HG03460 (cell line): ENCODE measurements around the gene RAC3.

Experiments
- ATAC-seq: cut with Tn5 transposase; IDR thresholded peaks from one replicate; pipeline ENCODE4 v1.9.1; 2021; ENCODE audit not compliant: unreplicated experiment

RAC3 gene

DNA sequence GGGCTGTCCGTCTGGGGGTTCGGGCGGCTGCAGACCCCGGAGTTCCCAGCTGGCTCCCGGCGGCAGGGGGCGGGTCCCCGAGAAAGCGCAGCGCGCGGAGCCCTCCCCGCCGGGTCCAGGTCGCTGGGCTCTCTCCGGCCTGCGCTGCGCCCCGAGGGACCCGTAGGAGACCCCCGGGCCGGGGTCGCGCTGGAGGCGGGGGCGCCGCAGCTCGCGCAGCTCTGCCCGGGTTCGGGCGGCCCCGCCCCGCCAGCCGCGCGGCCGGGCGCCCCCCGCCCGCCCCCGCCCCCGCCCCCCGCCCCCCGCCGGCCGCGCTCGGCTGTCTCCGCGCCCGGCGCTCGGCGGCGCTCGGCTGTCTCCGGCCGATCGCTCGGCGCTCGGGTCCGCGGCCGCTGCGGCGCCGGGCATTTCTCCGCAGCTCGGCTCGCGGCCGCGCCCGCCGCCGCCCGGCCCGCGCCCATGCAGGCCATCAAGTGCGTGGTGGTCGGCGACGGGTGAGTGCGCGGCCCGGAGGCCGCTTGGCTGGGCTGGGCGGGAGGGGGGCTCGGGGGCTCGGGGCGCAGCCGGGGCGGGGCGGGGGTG, at the start of gene RAC3:
Gene RAC3 (plus strand): TSS at position 376 of the 582 bp plus-strand sequence. CDS start 84 bp downstream, at position 460.
- no peak for ATAC-seq

DNA sequence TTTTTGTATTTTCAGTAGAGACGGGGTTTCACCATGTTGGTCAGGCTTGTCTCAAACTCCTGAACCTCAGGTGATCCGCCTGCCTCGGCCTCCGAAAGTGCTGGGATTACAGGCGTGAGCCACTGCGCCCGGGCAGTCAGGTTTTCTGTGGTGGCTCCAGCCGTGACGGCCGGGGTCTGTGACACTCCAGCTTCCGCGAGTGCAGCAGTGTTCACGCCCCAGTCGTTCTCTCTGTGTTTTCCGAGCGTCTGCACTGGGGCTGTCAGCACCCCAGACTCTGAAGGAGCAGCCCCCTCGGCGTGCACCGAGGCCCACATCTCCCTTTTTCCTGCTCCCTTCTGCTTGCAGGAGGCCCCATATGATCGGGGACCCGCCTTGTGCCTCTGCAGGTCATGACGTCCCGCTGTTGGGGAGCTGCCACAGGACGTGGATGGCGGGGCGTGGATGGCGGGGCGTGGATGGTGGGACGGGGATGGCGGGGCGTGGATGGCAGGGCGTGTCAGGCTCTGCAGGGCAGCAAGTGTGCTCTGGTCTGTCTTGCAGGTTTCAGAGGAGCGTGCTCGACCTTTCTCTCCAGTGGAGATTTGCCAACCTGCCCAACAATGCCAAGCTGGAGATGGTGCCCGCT, 48.4 kb upstream of the RAC3 start:
- ATAC-seq: no peak

DNA sequence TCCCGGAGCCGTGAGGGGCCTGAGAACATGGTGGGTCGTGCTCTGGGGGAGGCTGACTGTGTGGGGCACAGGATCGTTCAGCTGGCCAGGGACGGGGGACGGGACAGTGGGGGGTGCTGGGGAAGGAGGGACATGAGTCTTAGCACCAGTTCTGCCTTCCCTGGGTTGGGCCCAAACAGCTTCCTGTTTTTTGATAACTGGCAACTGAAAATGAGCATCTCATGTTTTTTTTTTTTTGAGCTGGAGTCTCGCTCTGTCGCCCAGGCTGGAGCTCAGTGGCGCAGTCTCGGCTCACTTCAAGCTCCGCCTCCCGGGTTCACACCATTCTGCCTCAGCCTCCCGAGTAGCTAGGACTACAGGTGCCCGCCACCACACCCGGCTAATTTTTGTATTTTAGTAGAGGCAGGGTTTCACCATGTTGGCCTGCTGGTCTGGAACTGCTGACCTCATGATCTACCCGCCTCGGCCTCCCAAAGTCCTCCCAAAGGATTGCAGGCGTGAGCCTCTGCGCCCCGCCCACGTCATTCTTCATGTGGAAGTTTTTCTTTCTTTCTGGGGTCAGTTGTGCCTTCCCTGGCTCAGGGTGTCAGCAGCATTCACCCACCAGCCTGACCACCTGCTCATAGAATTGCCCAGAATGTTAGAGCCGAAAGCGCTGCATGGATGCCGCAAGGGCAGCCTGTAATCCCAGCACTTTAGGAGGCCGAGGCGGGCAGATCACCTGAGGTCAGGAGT, 47.7 kb upstream of the RAC3 start:
- ATAC-seq: no peak

DNA sequence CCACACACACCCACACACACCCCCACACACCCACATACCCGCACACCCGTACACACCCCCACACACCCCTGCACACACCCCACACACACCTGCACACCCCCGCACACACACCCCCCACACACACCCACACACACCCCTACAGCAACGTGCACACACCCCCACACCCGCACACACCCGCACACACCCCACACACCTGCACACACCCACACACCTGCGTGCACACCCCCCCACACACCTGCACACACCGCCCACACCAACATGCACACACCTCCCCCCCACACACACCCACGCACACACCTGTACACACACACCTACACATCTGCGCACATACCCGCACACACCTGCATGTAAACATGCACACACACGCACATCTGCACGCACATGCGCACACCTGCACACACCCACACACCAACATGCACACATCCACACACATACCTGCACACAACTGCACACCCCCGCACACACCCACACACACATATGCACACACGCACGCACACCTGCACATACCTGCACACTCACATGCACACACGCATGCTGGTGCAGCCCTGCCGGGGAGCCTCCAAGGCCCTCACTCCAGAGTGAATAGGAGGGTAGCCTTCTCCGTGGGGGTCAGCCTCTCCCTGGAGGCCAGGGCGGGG, 46.6 kb upstream of the RAC3 start:
- ATAC-seq: no peak

DNA sequence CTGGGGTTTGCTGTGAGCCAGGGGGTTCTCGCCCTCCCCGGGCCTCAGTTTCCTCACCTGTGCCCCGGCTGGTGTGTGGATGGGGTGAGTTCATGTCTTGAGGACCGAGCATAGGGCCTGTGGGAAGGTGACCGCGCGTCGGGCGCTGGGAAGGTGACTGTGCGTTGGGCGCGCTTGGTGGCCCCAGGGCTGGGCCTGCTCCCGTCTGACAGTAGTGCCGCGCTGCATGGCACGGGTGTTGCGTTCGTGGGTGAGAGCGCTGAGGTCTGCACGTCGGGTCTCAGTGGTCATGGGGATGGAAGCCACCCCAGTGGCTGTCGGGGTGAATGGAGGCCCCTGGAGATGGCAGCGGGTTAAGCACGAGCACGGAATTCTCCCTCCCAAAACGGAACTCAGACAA, 44.9 kb upstream of the RAC3 start:
- no peak for ATAC-seq

DNA sequence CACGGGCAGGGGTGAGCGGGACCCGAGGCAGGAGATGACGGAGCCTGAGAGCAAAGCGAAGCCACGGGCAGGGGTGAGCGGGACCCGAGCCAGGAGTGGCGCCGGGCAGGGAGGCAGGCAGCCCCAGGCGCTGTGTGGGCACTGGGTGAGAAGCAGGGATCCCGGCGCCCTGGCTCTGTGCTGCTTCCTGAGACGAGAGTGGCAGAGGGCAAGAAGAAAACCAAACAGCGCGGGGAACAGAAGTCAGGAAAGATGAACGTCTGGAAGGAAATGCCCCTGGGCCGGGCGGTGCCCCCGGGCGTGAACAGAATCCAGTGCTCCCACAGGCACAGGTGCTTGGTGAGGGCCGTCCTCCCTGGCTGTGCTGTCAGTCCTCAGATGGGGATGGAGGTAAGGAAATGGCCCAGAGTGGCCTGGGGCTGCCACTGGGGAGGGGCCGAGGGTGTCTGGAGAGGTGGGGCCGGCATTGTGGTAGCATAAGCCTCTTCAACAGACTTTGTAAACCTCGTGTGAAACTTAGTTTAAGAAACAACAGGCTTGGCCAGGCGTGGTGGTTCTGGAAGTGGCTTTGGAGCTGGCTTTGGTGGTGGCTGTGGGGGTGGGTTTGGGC, 44.2 kb upstream of the RAC3 start:
- no peak for ATAC-seq

DNA sequence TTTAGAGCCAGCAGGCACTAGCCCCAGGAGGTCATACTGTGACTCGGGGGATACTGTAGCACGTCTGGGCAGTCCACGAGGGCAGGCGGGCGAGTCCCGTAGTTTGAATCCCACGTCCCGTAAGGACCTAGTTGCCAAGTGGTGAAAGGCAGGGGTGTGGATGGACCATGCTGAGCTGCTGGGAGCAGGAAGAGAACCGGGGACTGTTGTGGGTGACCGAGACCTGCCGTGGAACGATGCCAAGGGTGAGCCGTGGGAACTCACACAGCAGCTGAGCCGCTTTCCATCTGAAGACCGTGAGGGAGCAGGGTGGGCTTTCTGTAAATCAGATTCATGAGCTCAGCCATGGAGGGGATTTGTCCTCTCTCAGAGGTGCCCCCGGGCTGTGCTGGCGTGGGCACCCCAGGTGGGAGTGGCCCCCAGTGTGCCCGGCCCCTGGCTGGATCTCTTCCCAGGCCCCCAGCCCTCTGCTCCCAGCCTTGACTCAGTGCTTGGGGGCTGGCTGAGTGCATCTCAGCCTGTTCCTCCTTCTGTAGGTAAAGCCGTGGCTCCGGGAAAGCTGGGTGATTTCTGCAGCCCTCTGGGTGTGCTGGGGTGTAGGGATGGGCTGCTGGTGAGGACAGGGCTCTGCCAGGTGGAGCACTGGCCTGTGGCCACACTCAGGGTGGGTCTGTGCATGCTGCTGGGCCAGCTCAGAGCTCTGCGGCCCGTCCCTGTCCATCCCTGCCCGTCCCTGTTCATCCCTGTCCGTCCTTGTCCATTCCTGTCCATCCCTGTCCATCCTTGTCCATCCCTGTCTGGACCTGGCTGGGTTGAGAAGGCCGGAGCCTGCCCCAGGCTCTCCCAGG, 40.4 kb upstream of the RAC3 start:
- no peak for ATAC-seq

DNA sequence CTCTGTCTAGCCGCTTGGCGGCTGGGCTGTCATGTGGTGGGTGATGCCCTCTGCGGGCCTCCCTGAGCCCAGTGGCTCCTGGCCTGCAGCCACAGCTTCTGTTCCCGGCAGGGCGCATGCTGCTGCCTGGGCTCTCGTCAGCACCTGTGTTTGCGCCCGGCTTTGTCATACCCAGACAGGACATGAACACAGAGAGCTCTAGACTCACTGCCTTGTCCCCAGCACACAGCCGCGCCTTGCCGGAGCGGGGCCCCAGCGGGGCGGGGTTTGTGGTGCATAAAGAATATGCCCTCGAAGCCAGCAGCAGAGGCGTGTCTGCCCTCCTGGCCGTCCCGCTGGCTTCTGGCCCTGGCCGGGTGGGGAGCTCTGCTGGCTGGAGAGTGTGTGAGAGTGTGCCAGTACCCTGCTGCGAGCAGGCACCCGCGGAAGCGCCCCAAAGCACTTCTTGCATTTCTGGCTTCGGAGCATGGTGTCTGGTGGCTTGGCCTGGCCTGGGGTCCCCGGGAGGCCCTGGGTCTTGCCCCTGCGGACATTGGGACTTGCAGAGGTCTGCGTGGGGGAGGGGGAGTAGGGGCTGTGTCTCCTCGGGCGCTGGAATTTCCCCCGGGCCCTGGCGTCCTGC, 39.7 kb upstream of the RAC3 start:
- ATAC-seq: no peak

DNA sequence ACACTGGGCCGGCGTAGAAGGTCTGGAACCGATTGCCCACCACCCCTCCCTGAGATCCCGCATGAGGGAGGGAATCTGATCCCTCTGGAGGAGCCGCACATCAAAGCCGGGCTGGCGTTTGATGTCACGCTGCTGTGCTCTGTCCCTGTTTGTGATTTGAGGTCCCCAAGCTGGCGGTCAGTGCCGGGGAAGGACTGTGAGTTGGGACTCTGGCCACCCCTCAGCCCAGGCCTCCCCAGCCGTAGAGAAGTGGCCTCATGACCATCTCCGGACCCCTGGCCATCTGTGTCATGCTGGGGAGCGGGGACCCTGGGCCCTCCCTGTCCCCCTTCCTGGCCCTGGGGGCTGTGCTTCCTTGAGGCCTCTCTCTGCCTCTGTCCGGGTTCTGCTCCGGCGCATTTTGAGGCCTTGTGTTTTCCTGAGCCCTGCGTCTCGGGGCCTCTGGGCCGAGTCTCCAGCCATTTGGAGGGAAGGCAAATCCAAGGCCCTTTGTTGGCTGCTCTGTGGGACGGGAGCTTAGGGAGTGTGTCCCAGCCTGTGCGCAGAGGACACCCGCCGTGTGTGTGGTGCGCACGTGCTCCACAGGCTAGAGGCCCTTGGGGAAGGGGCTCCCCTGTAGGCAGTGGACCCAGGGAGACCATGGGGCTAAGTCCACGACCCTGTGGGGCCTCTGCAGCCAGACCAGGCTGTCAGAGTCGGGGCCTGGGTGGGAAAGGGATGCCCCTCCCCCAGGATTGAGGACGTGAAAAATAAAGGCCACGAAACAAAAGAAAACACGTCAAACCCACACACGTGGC, 39.0 kb upstream of the RAC3 start:
- ATAC-seq: no peak

DNA sequence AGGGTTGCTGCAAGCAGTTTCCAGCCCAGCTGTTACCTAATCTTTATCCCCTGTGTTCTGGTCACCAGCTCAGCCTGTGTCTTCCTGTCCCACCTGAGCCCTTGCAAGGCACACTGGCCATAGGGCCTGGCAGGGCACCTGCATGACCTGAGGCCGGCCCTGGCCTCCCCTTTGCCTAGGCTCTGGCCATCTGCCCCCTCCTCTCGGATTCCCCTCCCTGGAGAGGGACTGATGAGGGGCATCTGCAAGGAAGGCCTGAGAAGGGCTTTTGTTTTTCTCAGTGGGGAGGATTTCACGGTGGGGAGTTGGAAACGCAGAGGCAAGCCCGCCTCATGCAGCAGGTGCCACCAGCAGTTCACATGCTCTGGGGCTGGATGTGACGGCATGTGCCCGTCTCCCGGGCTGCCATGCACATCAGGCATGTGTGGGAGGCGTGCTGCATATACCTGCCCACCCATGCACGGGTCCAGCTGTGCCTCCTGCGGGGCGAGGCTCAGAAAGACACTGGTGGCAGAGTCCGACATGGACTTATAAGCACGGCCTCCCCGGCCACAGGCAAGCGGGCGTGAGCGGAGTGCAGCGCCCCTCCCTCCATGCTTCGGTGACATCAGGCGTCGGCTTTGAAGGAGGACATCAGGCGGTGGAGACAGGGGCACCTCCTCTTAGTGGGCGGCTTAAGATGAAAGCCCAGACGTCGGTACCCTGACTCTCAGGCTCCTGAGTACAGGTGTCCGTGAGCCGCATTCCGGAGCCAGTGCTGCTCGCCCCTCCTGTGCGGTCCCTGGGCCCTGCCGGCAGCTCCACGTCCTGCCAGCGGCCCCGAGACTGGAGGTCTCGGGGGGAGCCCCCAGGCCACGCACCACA, 37.5 kb upstream of the RAC3 start:
- no peak for ATAC-seq

DNA sequence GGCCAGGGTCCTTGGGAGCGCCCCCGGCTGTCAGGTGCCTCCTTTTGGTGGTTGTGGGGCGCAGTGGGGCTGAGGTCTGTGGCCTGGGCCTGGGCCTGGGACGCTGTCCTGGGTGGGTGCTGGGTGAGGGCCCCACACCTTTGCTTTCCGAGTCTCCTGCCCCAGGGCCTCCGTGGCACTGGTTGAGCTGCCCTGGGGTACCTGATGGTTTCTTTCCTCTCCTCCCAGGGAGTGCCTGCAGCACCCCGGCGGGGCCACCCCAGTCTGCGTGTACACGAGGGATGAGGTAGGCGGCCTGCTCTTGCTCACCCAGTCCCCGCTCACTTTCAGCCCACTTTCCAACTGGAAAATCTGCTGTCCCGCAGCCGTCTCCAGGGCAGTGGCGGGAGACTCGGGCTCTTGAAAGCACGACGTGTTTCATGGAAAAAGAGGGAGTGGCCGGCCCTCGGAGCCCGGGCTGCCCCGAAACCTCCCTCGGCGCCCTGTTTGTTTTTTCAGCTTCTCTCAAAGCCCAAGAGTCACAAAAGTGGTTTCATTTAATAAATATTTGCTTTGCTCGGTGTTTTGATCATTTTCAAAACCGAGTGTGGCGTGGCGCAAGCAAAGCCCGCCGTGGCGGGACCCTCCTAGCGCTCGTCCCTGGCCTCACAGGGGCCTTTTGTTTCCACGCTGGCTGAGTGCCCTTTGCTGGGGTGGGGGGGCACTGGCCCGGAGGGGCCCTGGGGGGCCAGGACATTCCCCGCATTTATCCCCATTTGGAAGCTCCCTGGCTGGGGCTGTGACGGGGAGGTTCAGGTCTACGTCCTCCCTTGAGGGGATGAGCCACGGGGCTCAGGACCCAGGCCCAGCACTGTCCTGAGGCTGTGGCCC, 36.6 kb upstream of the RAC3 start:
- no peak for ATAC-seq

DNA sequence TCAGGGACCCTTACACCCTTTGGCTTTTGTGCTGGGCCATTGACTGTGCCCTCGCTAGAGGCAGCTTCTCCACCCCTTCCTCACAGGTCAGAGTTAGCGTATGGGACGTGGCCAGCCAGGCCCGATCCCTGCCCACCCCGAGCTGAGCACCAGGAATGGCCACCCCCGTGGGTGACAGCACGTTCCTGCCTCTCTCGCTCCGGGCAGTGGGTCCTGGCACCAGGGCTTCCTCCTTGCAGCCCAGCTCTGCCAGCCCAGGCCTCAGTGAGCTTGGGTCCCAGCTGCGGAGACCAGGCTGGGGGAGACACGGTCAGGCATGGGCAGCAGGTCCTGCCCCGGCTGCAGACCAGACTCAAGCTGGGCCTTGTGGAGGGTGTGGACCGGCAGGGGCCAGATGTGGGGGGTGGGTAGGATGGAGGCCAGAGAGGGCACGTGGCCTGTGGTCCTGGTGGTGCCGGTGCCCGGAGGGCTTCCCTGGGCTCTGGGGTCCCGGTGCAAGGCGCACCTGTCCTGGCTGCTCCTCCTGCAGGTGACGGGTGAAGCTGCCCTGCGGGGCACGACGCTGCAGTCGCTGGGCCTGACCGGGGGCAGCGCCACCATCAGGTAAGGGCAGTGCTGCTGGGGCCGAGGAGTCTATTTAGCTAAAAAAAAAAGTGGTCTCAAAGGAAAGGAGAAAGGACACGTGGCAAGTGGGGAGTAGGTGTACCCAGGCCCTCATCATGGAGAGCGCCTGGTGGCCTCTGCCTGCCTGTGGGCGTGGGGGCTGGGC, 35.8 kb upstream of the RAC3 start:
- no peak for ATAC-seq

DNA sequence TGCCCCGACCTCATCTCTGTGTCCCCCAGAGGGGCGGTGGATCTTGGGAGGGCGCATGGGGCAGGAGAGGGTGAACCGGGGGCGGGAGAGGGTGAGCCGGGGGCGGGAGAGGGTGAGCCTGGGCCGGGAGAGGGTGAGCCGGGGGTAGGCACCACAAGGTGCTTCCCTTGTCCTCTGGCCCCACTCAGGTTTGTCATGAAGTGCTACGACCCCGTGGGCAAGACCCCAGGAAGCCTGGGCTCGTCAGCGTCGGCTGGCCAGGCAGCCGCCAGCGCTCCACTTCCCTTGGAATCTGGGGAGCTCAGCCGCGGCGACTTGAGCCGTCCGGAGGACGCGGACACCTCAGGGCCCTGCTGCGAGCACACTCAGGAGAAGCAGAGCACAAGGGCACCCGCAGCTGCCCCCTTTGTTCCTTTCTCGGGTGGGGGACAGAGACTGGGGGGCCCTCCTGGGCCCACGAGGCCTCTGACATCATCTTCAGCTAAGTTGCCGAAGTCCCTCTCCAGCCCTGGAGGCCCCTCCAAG, 35.2 kb upstream of the RAC3 start:
- no peak for ATAC-seq

DNA sequence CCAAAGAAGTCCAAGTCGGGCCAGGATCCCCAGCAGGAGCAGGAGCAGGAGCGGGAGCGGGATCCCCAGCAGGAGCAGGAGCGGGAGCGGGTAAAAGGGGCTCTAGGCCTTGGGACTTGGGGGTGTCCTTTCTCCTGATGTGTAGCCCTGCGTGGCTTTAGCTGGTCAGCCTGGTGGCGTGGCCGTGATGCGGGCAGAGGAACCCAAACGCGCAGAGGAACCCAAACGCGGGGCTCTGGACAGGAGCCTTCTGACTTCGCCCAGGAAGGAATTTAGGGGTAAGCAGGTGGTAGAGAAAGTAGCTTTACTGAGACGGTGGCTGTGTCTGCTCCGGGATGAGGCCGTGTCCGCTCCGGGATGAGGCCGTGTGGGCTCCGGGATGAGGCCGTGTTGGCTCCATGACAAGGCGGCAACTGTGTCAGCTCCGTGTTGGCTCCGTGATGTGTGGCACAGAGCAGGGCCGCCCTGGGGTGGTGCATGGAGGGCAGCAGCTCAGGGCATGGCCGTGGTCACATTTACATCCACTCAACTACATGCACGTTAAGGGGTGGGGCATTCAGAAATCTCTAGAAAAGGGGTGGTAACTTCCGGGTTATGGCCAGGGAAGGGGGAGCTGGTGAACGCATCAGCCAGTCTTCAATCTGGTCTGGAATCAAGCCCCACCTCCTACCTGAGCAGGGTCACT, 34.6 kb upstream of the RAC3 start:
- no peak for ATAC-seq

DNA sequence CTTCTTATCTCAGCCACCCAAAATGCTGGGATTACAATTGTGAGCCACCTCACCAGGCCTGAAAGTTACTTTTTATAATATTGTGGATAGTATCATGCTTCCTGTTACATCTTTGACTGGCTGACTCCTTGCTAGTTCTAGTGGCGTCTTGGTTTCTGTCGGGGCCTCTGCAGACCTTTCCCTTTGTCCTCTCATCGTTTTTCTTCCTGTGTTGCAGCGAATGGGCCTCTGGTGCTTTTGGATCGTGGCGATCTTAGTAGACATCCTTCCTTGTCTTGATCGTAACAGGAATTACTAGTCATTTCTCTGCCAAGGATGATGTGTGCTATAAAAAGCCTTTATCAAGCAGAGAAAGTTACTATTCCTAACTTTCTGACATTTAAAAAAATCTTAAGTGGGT, 33.3 kb upstream of the RAC3 start:
- no peak for ATAC-seq
